ENCODE results near the gene SLC35B2. TPM values are rescaled to one million over a fixed set of nuclear protein-coding genes. Genes with fewer than 3 reads are reported as not detected.
A peak's percentile ranks its signal among the peaks of the same experiment; 100 is the strongest.

SLC35B2 gene
- total and polyA plus RNA-seq, 9 of the 15 experiments (the other 6 are each of a cell fraction or from before 2014, with no cell fraction given) = 14.5 to 59.1 (median 47.1) TPM

DNA sequence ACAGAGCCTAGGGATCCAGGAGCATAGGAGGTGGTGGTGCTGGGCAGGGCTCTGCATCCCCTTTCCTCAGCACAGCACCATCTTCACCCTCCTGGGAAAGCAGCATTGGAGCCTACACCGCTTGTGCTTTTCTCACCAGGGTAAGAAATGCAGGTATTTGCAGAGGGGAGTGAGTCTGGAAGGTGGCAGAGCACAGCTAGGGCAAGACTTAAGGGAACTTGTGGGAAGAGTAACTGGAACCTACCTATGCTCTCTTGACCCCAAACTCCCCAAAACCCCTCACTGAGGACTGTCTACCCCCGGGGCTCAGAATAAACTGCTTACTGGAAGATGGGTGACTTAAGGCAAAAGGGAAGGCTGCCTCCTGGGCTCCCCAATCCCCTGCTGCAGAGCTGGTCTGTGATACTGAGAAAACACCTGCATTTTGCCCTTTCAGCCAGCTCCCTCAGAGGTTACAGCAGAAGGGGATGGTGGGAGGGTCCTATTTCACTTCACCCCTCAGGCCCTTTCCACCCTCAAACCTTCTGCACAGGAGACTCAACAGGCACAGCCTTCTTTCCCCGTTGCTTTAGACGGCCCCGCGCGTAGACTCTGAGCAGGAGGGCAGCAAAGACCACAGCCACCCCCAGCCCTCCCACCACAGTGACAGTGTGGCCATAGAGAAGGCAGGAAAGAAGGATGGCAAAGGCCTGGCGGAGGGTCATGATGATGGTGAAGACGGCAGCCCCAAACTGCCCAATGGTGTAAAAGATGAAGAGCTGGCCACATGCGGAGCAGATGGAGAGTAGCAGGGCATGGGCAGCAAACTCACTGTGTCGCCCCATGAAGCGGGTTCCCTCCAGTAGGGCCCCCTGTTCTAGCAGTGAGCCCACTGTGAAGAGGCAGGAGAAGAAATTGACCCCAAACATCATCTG is 2.9 kb downstream of the SLC35B2 start (continued):
- TF ChIP-seq ZNF184 (CRISPR knock-in tag; IDR thresholded peaks at IDR 0.05) (no peak), ZNF77 (CRISPR knock-in tag; IDR thresholded peaks at IDR 0.05) (no peak), ZNF444 (CRISPR knock-in tag; IDR thresholded peaks at IDR 0.05) (no peak), NFIX (CRISPR knock-in tag; IDR thresholded peaks at IDR 0.05; ENCODE audit: low read depth) (no peak), HEY1 (CRISPR knock-in tag; IDR thresholded peaks at IDR 0.05; ENCODE audit: borderline replicate concordance) (no peak), NCOA4 (IDR thresholded peaks at IDR 0.05; ENCODE audit: partially characterized antibody) (no peak), ELF4 (CRISPR knock-in tag; IDR thresholded peaks at IDR 0.05) (0 out of 2 replicates have a peak, but pooled peaks have one; percentile 4), CCNT2 (IDR thresholded peaks at IDR 0.05; ENCODE audit: borderline replicate concordance, extremely low read depth, insufficient read length, low read depth, low read length) (peak; percentile 62), C11orf30 (IDR thresholded peaks at IDR 0.05; ENCODE audit: low read depth) (no peak), ZNF445 (CRISPR knock-in tag; IDR thresholded peaks at IDR 0.05; ENCODE audit: low read depth) (no peak), ZNF316 (IDR thresholded peaks at IDR 0.05) (no peak), PHB (CRISPR knock-in tag; IDR thresholded peaks at IDR 0.05) (no peak), ATF7 (IDR thresholded peaks at IDR 0.05) (no peak), SMARCE1 (IDR thresholded peaks at IDR 0.05) (no peak), RUNX1 (IDR thresholded peaks at IDR 0.05; ENCODE audit: low read depth) (no peak), NONO (IDR thresholded peaks at IDR 0.05; ENCODE audit: low read depth in 2 of 2, low read length in 1 of 2) (peak in 1 of 2 experiments; percentile 54; a peak in 1 of 4 replicates), ETV6 (IDR thresholded peaks at IDR 0.05; ENCODE audit: borderline replicate concordance in 1 of 2, low read depth in 2 of 2, low read length in 1 of 2) (no peak), ETV6 (CRISPR knock-in tag; IDR thresholded peaks at IDR 0.05; ENCODE audit: borderline replicate concordance) (no peak; the same call in 1 of the 2 replicates), KLF10 (CRISPR knock-in tag; IDR thresholded peaks at IDR 0.05) (no peak), FIP1L1 (IDR thresholded peaks at IDR 0.05; ENCODE audit: low read depth, low read length, poor library complexity, severe bottlenecking) (no peak), BRD9 (IDR thresholded peaks at IDR 0.05; ENCODE audit: low read depth, partially characterized antibody) (no peak), GATAD2B (IDR thresholded peaks at IDR 0.05; ENCODE audit: borderline replicate concordance) (no peak), ZNF134 (CRISPR knock-in tag; conservative IDR thresholded peaks at IDR 0.05) (no peak), HDAC1 (IDR thresholded peaks at IDR 0.05) (no peak), NR3C1 (CRISPR knock-in tag; IDR thresholded peaks at IDR 0.05) (0 out of 2 replicates have a peak, but pooled peaks have one; percentile 44)
- TF ChIP-seq, protein P1, sequence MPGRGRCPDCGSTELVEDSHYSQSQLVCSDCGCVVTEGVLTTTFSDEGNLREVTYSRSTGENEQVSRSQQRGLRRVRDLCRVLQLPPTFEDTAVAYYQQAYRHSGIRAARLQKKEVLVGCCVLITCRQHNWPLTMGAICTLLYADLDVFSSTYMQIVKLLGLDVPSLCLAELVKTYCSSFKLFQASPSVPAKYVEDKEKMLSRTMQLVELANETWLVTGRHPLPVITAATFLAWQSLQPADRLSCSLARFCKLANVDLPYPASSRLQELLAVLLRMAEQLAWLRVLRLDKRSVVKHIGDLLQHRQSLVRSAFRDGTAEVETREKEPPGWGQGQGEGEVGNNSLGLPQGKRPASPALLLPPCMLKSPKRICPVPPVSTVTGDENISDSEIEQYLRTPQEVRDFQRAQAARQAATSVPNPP (IDR thresholded peaks at IDR 0.05; ENCODE audit: borderline replicate concordance, insufficient read depth, insufficient read length) = no peak

Data from K562 (cell line).